ENCODE results near the gene TERT.

The TERT gene

DNA sequence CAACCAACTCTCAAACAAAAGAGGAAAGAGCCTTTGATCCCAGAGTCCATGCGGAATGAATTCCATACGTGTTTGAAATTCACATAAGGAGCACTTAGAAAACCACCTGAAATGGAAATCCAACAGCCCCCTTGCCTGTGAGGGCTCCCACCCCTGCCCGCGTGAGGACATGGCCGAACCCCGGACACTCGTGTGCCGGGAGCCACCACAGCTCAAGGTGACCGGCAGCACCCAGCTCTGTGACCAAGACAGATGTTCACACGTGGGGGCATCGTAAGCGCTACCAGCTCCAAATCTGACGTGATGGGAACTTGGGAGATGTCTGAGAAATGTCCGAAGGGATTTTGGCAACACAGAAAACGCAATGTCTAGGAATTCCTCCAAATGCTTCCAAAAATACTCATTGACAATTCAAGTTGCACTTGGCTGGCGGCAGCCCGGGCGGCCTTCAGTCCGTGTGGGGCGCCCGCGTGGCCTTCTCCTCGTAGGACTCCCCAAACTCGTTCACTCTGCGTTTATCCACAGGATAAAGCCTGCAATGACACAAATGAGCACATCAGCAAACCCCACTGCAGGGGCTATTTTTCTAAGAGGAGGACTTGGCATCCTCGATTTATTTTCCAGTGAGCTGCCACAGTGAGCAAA lies 23.2 kb upstream of the TERT start:
- Histone ChIP-seq H3K9me2 (replicated peaks; ENCODE audit: insufficient read depth, low read length) (no peaks in the 10 kb centered on the region), H3K79me2 (ENCODE audit: insufficient read depth, low read length) (no peaks in the 10 kb centered on the region), H3K27ac (ENCODE audit: low read depth, low read length) (peak overlapping the region; percentile 97), H3K27me3 (ENCODE audit: low read length) (no peaks in the 10 kb centered on the region), H3K36me3 (ENCODE audit: low read length) (peaks cover 16% of the 10 kb centered on the region; the same call in 1 of the 2 replicates), H2AFZ (ENCODE audit: low read depth, low read length, severe bottlenecking) (no peak overlapping the region), H3F3A (ENCODE audit: insufficient read depth) (peaks cover 53% of the 10 kb centered on the region), H3K9me3 (ENCODE audit: insufficient read depth, low read length) (no peaks in the 10 kb centered on the region), H3K4me3 (ENCODE audit: insufficient read depth, low read length, poor library complexity, severe bottlenecking) (no peak overlapping the region), H3K9ac (ENCODE audit: low read length) (no peak overlapping the region), H3K4me2 (ENCODE audit: low read depth, low read length, poor library complexity, severe bottlenecking) (peak overlapping the region; percentile 64), H4K20me1 (ENCODE audit: low read depth, low read length) (no peaks in the 10 kb centered on the region)
- TF ChIP-seq CTCF (IDR thresholded peaks at IDR 0.05; ENCODE audit: insufficient read depth, low read length, poor library complexity, severe bottlenecking), result no peak

DNA sequence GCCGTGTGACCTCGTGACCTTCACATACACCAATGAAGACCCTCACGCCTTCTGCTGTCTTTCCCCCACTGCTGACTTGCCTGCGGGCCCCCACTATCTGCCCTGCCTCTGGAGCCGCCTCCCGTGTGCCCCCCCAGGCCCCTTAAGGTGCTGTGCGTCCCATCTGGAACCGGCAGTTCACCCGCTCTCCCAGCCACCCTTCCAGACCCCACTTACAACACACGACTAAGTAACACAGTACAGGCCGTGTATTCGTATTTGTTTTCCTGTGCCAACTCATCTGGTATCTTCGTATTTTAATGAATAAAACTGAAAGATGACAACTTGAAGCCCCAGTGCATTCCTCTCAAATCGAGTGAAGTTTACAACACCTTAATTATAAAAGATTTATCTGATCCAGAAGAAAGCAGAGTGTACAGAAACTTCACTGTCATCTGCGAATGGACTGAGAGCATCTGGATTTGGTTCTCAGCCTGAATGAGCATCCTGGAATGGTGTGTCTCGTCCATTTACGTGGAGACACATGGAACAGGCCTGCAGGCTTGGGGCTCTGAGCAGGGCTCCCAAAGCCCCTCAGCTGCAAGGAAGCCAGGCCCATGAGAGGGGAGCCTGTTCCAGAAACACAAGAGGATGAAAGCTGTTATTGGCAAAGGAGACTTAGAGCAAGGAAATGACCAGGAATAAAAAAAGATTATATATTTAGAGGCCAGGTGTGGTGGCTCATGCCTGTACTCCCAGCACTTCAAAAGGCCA lies 21.9 kb upstream of the TERT start:
- H3K27me3 ChIP-seq (ENCODE audit: low read length), result no peaks in the 10 kb centered on the region
- H3K9me3 ChIP-seq (ENCODE audit: insufficient read depth, low read length), result peaks cover 1% of the 10 kb centered on the region; the same call in 1 of the 2 replicates
- no peak for TF ChIP-seq CTCF (IDR thresholded peaks at IDR 0.05; ENCODE audit: insufficient read depth, low read length, poor library complexity, severe bottlenecking)
- TF ChIP-seq EZH2phosphoT487 (conservative IDR thresholded peaks at IDR 0.05; ENCODE audit: low read length), result no peak
- H3K9ac ChIP-seq (ENCODE audit: low read length), result peak overlapping the region; percentile 75
- H3K27ac ChIP-seq (ENCODE audit: low read depth, low read length), result peak overlapping the region; percentile 97
- H3K4me3 ChIP-seq (ENCODE audit: insufficient read depth, low read length, poor library complexity, severe bottlenecking), result no peak overlapping the region
- no peaks in the 10 kb centered on the region for H4K20me1 ChIP-seq (ENCODE audit: low read depth, low read length)
- peak overlapping the region; percentile 64 for H3K4me2 ChIP-seq (ENCODE audit: low read depth, low read length, poor library complexity, severe bottlenecking)
- H3F3A ChIP-seq (ENCODE audit: insufficient read depth), result peaks cover 65% of the 10 kb centered on the region
- peaks cover 11% of the 10 kb centered on the region; the same call in 1 of the 2 replicates for H3K36me3 ChIP-seq (ENCODE audit: low read length)
- no peak overlapping the region for H2AFZ ChIP-seq (ENCODE audit: low read depth, low read length, severe bottlenecking)
- no peaks in the 10 kb centered on the region for H3K9me2 ChIP-seq (replicated peaks; ENCODE audit: insufficient read depth, low read length)
- H3K79me2 ChIP-seq (ENCODE audit: insufficient read depth, low read length), result no peaks in the 10 kb centered on the region

DNA sequence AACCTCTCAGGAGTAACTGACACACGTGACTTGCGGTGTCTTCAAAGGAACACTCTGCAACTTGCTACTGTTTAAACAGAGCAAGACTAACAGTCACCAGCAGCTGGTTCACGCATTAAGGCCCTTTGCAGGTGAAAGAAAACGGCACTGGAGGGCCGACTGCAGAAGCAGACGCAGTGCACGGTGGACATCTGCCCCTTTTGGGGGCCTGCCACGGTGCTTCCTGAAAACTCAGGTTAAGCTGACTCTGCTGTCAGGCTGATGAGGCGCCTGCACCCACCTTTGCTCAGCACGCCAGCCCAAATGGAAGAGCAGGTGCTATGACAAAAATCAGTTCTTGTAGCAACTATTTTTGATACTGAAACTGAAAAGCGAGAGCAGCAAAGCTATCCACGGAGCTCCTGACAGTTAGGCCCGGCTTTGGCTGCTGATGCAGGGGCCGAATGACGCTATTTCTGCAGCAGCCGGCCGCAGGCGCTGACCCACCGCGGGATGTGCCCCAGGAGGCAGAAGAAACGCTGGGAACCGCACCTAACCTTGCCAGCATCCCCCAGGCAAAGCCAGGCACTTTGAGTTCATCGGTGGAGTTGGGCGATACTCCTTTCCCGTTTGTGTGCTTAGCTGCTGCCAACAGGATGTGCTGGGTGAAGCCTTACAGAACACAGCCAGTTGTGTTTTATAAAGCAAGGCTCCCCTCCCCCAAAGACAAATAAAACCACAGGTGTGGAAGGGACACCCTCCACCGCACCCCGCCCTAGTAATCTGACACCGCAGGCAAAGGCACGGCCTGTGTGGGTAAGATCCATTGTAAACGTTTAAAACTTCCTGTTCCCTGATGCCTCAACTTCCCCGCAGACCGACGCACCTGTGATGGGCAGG lies 21.1 kb upstream of the TERT start:
- TF ChIP-seq EZH2phosphoT487 (conservative IDR thresholded peaks at IDR 0.05; ENCODE audit: low read length) (no peak), CTCF (IDR thresholded peaks at IDR 0.05; ENCODE audit: insufficient read depth, low read length, poor library complexity, severe bottlenecking) (no peak)
- Histone ChIP-seq H3K9me2 (replicated peaks; ENCODE audit: insufficient read depth, low read length) (no peaks in the 10 kb centered on the region), H4K20me1 (ENCODE audit: low read depth, low read length) (no peaks in the 10 kb centered on the region), H2AFZ (ENCODE audit: low read depth, low read length, severe bottlenecking) (no peak overlapping the region), H3K9me3 (ENCODE audit: insufficient read depth, low read length) (peaks cover 10% of the 10 kb centered on the region; the same call in 1 of the 2 replicates), H3K4me3 (ENCODE audit: insufficient read depth, low read length, poor library complexity, severe bottlenecking) (peak overlapping the region; percentile 38), H3K27ac (ENCODE audit: low read depth, low read length) (peak overlapping the region; percentile 97), H3K9ac (ENCODE audit: low read length) (peak overlapping the region; percentile 75), H3K27me3 (ENCODE audit: low read length) (no peaks in the 10 kb centered on the region), H3K4me2 (ENCODE audit: low read depth, low read length, poor library complexity, severe bottlenecking) (peak overlapping the region; percentile 64), H3F3A (ENCODE audit: insufficient read depth) (peaks cover 67% of the 10 kb centered on the region), H3K79me2 (ENCODE audit: insufficient read depth, low read length) (no peaks in the 10 kb centered on the region), H3K36me3 (ENCODE audit: low read length) (peaks cover 11% of the 10 kb centered on the region; the same call in 1 of the 2 replicates)
